Breast epithelium (tissue), 4 donors: ENCODE results near the gene TSNAX. TPM values are rescaled to one million over a fixed set of nuclear protein-coding genes. Genes with fewer than 3 reads are reported as not detected.

Experiments used
- DNase-seq, 2 donors: peaks; one replicate each; pipeline ENCODE4 v3.0.0-alpha.2; 2019; ENCODE audit warnings: low spot score in 2 of 2
- H3K27ac ChIP-seq, 2 donors: fragments of 200-600 bp; sonication (generic) in 1 of 2; one replicate each; pipeline ENCODE4 v1.5.1; 2016 to 2019; ENCODE audit warnings: mild to moderate bottlenecking in 1 of 2
- H3K27me3 ChIP-seq, 2 donors: fragments of 200-600 bp; sonication (generic) in 1 of 2; one replicate each; pipeline versions ENCODE4 v1.5.1 to v1.6.0; 2017 to 2019; ENCODE audit warnings: control low read depth in 1 of 2, mild to moderate bottlenecking in 1 of 2
- H3K36me3 ChIP-seq: fragments of 200-600 bp; one replicate; pipeline ENCODE4 v1.5.1; 2019
- H3K4me1 ChIP-seq, 2 donors: fragments of 200-600 bp; sonication (generic); one replicate each; pipeline ENCODE4 v1.5.1; 2016 to 2019; ENCODE audit warnings: control low read depth in 1 of 2
- H3K4me3 ChIP-seq, 3 donors: fragments of 200-600 bp; sonication (generic); 1 replicate in 2 of 3; 2 replicates in 1 of 3; pipeline ENCODE4 v1.5.1; 2016 to 2019; ENCODE audit warnings: mild to moderate bottlenecking in 3 of 3, moderate library complexity in 2 of 3
- H3K9me3 ChIP-seq, 2 donors: fragments of 200-600 bp; sonication (generic) in 1 of 2; one replicate each; pipeline ENCODE4 v1.5.1; 2016 to 2019; ENCODE audit warnings: control low read depth in 1 of 2
- CTCF ChIP-seq, 3 donors: fragments of 450-650 bp; IDR thresholded peaks; one replicate each; pipeline ENCODE4 v1.5.1; 2016 to 2017; ENCODE audit warnings: antibody characterized with exemption in 3 of 3, mild to moderate bottlenecking in 3 of 3, moderate library complexity in 3 of 3
- POLR2A ChIP-seq: fragments of 450-650 bp; IDR thresholded peaks from one replicate; pipeline ENCODE4 v1.6.1; 2016; ENCODE audit warnings: antibody characterized with exemption, mild to moderate bottlenecking, moderate library complexity
- POLR2AphosphoS5 ChIP-seq, 3 donors: sonication (generic); formaldehyde crosslinking; IDR thresholded peaks; one replicate each; pipeline ENCODE4 v1.6.1; 2017; ENCODE audit warnings: antibody characterized with exemption in 3 of 3
- intact Hi-C: fragments of 100-400 bp; cut with DNase I; formaldehyde crosslinking; loops from one replicate; pipeline ENCODE4 v1.15.1; 2023; ENCODE audit warnings: low total_unique reads
- total RNA-seq, 3 donors: library from RNA; depleted of rRNA; stranded (reverse); fragments of >200 nt; gene quantifications; one replicate each; pipeline ENCODE4 v1.1.0, GENCODE V29; 2016

TSNAX gene
- total RNA-seq, 3 donors from 2014 or later = 26.9 to 35.6 (median 28.2) TPM

GRCh38 chr1:231600458-231600976 is 72.0 kb downstream of the TSNAX start:
- TF ChIP-seq POLR2AphosphoS5 (IDR thresholded peaks at IDR 0.05) = no peak
- intact Hi-C loops = no loop called here

GRCh38 chr1:231601824-231602672 is 73.6 kb downstream of the TSNAX start:
- H3K27ac ChIP-seq = no peak overlapping the region
- no peaks in the 10 kb centered on the region for H3K4me1 ChIP-seq
- H3K36me3 ChIP-seq = no peaks in the 10 kb centered on the region
- no peak for TF ChIP-seq POLR2AphosphoS5 (IDR thresholded peaks at IDR 0.05)
- no peak for TF ChIP-seq POLR2A
- TF ChIP-seq CTCF (IDR thresholded peaks at IDR 0.05) = no peak
- DNase-seq = no peak
- no peaks in the 10 kb centered on the region for H3K9me3 ChIP-seq
- no peaks in the 10 kb centered on the region for H3K27me3 ChIP-seq
- H3K4me3 ChIP-seq = no peak overlapping the region
- intact Hi-C loops = no loop called here

More at GRCh38 chr1:231600458-231600976, 72.0 kb downstream of the TSNAX start:
- no peak overlapping the region for H3K4me3 ChIP-seq
- no peaks in the 10 kb centered on the region for H3K4me1 ChIP-seq
- no peaks in the 10 kb centered on the region for H3K36me3 ChIP-seq
- no peak for DNase-seq
- peak overlapping the region in 1 of 2 donors; percentile 50 for H3K27ac ChIP-seq
- H3K9me3 ChIP-seq = no peaks in the 10 kb centered on the region
- H3K27me3 ChIP-seq = no peaks in the 10 kb centered on the region

GRCh38 chr1:231602673-231602984 is 74.2 kb downstream of the TSNAX start:
- no peaks in the 10 kb centered on the region for H3K9me3 ChIP-seq
- H3K27me3 ChIP-seq = no peaks in the 10 kb centered on the region
- H3K27ac ChIP-seq = no peak overlapping the region
- H3K4me3 ChIP-seq = no peak overlapping the region
- no peak for DNase-seq
- intact Hi-C loops = no loop called here
- H3K36me3 ChIP-seq = no peaks in the 10 kb centered on the region
- no peak for TF ChIP-seq POLR2AphosphoS5 (IDR thresholded peaks at IDR 0.05)
- TF ChIP-seq CTCF (IDR thresholded peaks at IDR 0.05) = no peak
- TF ChIP-seq POLR2A = no peak
- no peaks in the 10 kb centered on the region for H3K4me1 ChIP-seq

GRCh38 chr1:231603598-231604275 is 75.3 kb downstream of the TSNAX start:
- Histone ChIP-seq H3K27ac (peak overlapping the region in 1 of 2 donors; percentile 59), H3K27me3 (no peaks in the 10 kb centered on the region), H3K4me3 (peak overlapping the region; percentile 38 to 60 (median 41)), H3K4me1 (no peaks in the 10 kb centered on the region), H3K36me3 (no peaks in the 10 kb centered on the region), H3K9me3 (no peaks in the 10 kb centered on the region)
- TF ChIP-seq POLR2AphosphoS5 (IDR thresholded peaks at IDR 0.05) (no peak), CTCF (IDR thresholded peaks at IDR 0.05) (peak; percentile 65 to 81 (median 67))
- no peak for DNase-seq
- intact Hi-C loops = no loop called here

GRCh38 chr1:231604276-231604621 is 75.8 kb downstream of the TSNAX start:
- intact Hi-C loops = no loop called here
- H3K27ac ChIP-seq = no peak overlapping the region
- H3K27me3 ChIP-seq = no peaks in the 10 kb centered on the region
- DNase-seq = no peak
- TF ChIP-seq POLR2AphosphoS5 (IDR thresholded peaks at IDR 0.05) (no peak), CTCF (IDR thresholded peaks at IDR 0.05) (peak in 1 of 3 donors; percentile 2), POLR2A (no peak)
- H3K9me3 ChIP-seq = no peaks in the 10 kb centered on the region
- no peaks in the 10 kb centered on the region for H3K4me1 ChIP-seq
- H3K36me3 ChIP-seq = no peaks in the 10 kb centered on the region
- H3K4me3 ChIP-seq = peak overlapping the region in 1 of 3 donors; percentile 41
